MM.1S (cell line): ENCODE data around the gene SPACA1.

Source experiments
- DNase-seq: peaks from one replicate; pipeline ENCODE4 v3.0.0-alpha.2; 2015
- H2AFZ ChIP-seq: fragments of 300-600 bp; sonication (generic); 2 replicates; pipeline ENCODE4 v1.6.0; 2016; ENCODE audit warnings: antibody characterized with exemption, low read length
- H3F3A ChIP-seq: fragments of 300-600 bp; sonication (generic); 2 replicates; pipeline ENCODE4 v1.6.1; 2016; ENCODE audit warnings: mild to moderate bottlenecking, antibody characterized with exemption, low read length, moderate library complexity, mixed read lengths; ENCODE audit not compliant: insufficient read depth
- H3K27ac ChIP-seq: fragments of 300-600 bp; sonication (generic); 2 replicates; pipeline ENCODE4 v1.5.1; 2016; ENCODE audit warnings: mild to moderate bottlenecking, low read length
- H3K27me3 ChIP-seq: fragments of 300-600 bp; sonication (generic); replicated peaks from 2 replicates; pipeline ENCODE4 v1.6.0; 2016; ENCODE audit warnings: low read length; ENCODE audit not compliant: insufficient read depth
- H3K36me3 ChIP-seq: fragments of 300-600 bp; sonication (generic); replicated peaks from 2 replicates; pipeline ENCODE4 v1.6.1; 2016; ENCODE audit warnings: mild to moderate bottlenecking, low read length, mixed read lengths; ENCODE audit not compliant: insufficient read depth
- H3K4me1 ChIP-seq: fragments of 300-600 bp; sonication (generic); 2 replicates; pipeline ENCODE4 v1.6.1; 2016; ENCODE audit warnings: low read length, mixed read lengths
- H3K4me2 ChIP-seq: fragments of 300-600 bp; sonication (generic); 2 replicates; pipeline ENCODE4 v1.6.0; 2016; ENCODE audit warnings: low read depth, low read length
- H3K4me3 ChIP-seq: fragments of 300-600 bp; sonication (generic); 2 replicates; pipeline ENCODE4 v1.5.1; 2016; ENCODE audit warnings: low read length, mixed read lengths
- H3K79me2 ChIP-seq: fragments of 300-600 bp; sonication (generic); 2 replicates; pipeline ENCODE4 v1.6.1; 2016; ENCODE audit warnings: mixed run types, low read length, mixed read lengths
- H3K9ac ChIP-seq: fragments of 300-600 bp; sonication (generic); 2 replicates; pipeline ENCODE4 v1.6.1; 2016; ENCODE audit warnings: low read length, mixed read lengths
- H3K9me2 ChIP-seq: fragments of 300-600 bp; sonication (generic); replicated peaks from 2 replicates; pipeline ENCODE4 v1.6.1; 2016; ENCODE audit warnings: mild to moderate bottlenecking, low read length, mixed read lengths; ENCODE audit not compliant: insufficient read depth
- H3K9me3 ChIP-seq: fragments of 300-600 bp; sonication (generic); replicated peaks from 2 replicates; pipeline ENCODE4 v1.6.1; 2016; ENCODE audit warnings: mild to moderate bottlenecking, low read length, mixed read lengths; ENCODE audit not compliant: insufficient read depth
- H4K20me1 ChIP-seq: fragments of 300-600 bp; sonication (generic); 2 replicates; pipeline ENCODE4 v1.6.1; 2016; ENCODE audit warnings: mild to moderate bottlenecking, low read length, moderate library complexity, mixed read lengths; ENCODE audit not compliant: insufficient read depth
- EZH2 ChIP-seq: fragments of 300-600 bp; sonication (generic); optimal IDR thresholded peaks from 2 replicates; pipeline ENCODE3; 2017; ENCODE audit warnings: low read depth, mild to moderate bottlenecking, antibody characterized with exemption, low read length, mixed read lengths
- EZH2phosphoT487 ChIP-seq: fragments of 300-600 bp; sonication (generic); IDR thresholded peaks from 2 replicates; pipeline ENCODE4 v1.6.1; 2018; ENCODE audit warnings: antibody characterized with exemption, low read length
- TF ChIP-seq, protein P1 (sequence below): fragments of 300-600 bp; sonication (generic); IDR thresholded peaks from 2 replicates; pipeline ENCODE4 v1.5.1; 2016; ENCODE audit warnings: antibody characterized with exemption, low read length, mixed read lengths

The SPACA1 gene

DNA sequence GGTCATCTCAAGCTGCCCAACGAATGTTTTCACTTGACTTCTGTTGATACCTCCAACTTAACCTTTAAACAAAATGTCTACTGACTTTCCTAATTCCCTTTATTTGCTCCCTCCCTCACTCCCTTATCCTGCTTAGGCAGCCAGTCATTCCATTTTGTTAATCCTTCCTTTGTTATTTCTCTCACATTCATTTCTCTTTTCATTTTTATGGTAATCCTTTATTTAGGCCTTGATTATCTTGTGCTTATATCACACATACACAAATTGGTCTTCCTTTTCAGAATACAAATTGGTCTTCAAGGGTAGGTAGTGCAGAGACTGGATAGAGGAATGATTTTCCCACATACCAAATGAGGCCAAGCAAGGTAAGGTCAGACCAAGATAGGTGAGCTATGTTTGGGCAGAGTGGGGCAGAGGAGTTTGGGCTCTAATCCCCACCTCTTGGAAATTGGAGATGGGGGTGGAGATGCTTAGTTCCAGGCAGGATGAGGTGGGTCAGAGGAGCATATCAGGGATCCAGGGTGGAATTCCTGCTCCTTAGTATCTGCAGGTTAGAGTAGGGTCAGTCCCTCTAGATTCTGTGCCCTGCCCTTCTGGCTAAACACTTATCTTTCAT is 2.0 kb upstream of the SPACA1 start:
- Histone ChIP-seq H3K4me2 (no peak overlapping the region), H2AFZ (no peak overlapping the region), H3K27me3 (no peaks in the 10 kb centered on the region), H3K4me3 (no peak overlapping the region), H3K9me2 (no peaks in the 10 kb centered on the region), H3F3A (no peaks in the 10 kb centered on the region), H3K27ac (no peak overlapping the region), H3K79me2 (no peaks in the 10 kb centered on the region), H3K9ac (no peak overlapping the region), H4K20me1 (no peaks in the 10 kb centered on the region), H3K36me3 (no peaks in the 10 kb centered on the region), H3K4me1 (no peaks in the 10 kb centered on the region), H3K9me3 (no peaks in the 10 kb centered on the region)
- no peak for DNase-seq
- TF ChIP-seq, protein P1, sequence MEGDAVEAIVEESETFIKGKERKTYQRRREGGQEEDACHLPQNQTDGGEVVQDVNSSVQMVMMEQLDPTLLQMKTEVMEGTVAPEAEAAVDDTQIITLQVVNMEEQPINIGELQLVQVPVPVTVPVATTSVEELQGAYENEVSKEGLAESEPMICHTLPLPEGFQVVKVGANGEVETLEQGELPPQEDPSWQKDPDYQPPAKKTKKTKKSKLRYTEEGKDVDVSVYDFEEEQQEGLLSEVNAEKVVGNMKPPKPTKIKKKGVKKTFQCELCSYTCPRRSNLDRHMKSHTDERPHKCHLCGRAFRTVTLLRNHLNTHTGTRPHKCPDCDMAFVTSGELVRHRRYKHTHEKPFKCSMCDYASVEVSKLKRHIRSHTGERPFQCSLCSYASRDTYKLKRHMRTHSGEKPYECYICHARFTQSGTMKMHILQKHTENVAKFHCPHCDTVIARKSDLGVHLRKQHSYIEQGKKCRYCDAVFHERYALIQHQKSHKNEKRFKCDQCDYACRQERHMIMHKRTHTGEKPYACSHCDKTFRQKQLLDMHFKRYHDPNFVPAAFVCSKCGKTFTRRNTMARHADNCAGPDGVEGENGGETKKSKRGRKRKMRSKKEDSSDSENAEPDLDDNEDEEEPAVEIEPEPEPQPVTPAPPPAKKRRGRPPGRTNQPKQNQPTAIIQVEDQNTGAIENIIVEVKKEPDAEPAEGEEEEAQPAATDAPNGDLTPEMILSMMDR: no peak
- TF ChIP-seq EZH2: no peak
- TF ChIP-seq EZH2phosphoT487: no peak

DNA sequence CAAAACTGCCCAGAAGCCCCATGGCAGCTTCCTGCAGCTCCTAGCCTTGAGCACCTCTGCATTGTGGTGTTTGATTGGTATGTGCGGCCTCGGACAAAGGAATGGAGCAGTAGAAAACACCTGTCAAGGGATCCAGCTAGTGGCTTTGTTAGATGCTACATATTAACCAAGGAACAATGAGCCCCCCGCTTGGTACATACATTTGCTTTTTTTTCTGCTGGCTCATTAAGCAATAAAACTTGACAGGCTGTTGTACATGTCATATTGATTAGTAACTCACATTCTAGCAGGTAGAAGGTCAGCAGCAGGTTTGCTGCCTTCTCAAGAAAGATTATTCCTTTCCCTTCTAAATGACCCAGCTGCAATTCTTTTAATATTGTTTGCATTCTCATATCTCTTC is 937 bp downstream of the SPACA1 start:
- TF ChIP-seq EZH2 (no peak), EZH2phosphoT487 (no peak)
- TF ChIP-seq, protein P1: no peak
- Histone ChIP-seq H3K9ac (no peak overlapping the region), H2AFZ (no peak overlapping the region), H3K9me2 (no peaks in the 10 kb centered on the region), H4K20me1 (no peaks in the 10 kb centered on the region), H3K27ac (no peak overlapping the region), H3K4me3 (no peak overlapping the region), H3K79me2 (no peaks in the 10 kb centered on the region), H3K4me2 (no peak overlapping the region), H3F3A (no peaks in the 10 kb centered on the region), H3K27me3 (no peaks in the 10 kb centered on the region), H3K4me1 (no peaks in the 10 kb centered on the region), H3K36me3 (no peaks in the 10 kb centered on the region), H3K9me3 (no peaks in the 10 kb centered on the region)
- DNase-seq: no peak

DNA sequence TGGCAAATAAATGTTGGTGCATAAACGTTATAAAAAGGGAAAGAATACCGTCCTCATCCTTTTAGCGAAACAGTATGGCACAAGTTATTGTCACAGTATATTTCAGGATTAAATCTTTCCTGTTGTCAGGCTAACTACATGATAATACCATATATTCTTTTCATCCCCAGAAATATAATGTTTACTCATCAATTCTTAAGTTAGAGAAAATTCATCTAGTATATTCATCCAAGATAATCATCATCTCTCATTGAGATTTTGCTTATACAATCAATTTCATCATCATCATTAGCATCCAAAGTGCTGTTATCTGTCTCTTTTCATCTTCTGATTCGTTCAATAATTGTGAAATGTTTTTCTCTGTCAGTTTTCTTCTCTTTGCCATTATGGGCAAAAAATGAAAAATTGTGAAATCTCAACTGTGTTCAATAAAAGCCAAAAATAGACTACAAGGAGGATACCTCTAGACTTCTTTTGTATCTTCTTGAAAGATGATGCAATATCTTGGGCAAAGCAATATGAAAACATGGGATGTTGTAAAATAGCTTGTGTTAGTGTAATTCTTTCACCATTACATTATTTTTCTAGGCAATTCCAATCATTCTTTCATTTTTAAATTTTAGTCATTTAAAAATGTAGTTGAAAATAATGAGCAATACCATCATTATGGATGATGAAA is 2.6 kb downstream of the SPACA1 start:
- H3K36me3 ChIP-seq: no peaks in the 10 kb centered on the region
- H3K27me3 ChIP-seq: no peaks in the 10 kb centered on the region
- H3K9me2 ChIP-seq: no peaks in the 10 kb centered on the region
- no peaks in the 10 kb centered on the region for H3K9me3 ChIP-seq
- DNase-seq: no peak
- no peak overlapping the region for H3K27ac ChIP-seq
- H3K79me2 ChIP-seq: no peaks in the 10 kb centered on the region
- H3K4me2 ChIP-seq: no peak overlapping the region
- H2AFZ ChIP-seq: no peak overlapping the region
- H3K9ac ChIP-seq: no peak overlapping the region
- no peak overlapping the region for H3K4me3 ChIP-seq
- H4K20me1 ChIP-seq: no peaks in the 10 kb centered on the region
- no peaks in the 10 kb centered on the region for H3F3A ChIP-seq
- no peaks in the 10 kb centered on the region for H3K4me1 ChIP-seq
- no peak for TF ChIP-seq EZH2
- TF ChIP-seq EZH2phosphoT487: no peak
- TF ChIP-seq, protein P1: no peak
